GM12872 (cell line): ENCODE data around the gene PRKCZ.

ENCODE experiments used
- CTCF ChIP-seq: IDR thresholded peaks from 3 replicates; pipeline ENCODE4 v1.5.1; 2011; ENCODE audit warnings: low read depth, mild to moderate bottlenecking, low read length, moderate library complexity; ENCODE audit not compliant: insufficient read depth

PRKCZ gene

GRCh38 chr1:2128189-2128901 is 78.1 kb downstream of the PRKCZ start:
- no peak for TF ChIP-seq CTCF

DNA sequence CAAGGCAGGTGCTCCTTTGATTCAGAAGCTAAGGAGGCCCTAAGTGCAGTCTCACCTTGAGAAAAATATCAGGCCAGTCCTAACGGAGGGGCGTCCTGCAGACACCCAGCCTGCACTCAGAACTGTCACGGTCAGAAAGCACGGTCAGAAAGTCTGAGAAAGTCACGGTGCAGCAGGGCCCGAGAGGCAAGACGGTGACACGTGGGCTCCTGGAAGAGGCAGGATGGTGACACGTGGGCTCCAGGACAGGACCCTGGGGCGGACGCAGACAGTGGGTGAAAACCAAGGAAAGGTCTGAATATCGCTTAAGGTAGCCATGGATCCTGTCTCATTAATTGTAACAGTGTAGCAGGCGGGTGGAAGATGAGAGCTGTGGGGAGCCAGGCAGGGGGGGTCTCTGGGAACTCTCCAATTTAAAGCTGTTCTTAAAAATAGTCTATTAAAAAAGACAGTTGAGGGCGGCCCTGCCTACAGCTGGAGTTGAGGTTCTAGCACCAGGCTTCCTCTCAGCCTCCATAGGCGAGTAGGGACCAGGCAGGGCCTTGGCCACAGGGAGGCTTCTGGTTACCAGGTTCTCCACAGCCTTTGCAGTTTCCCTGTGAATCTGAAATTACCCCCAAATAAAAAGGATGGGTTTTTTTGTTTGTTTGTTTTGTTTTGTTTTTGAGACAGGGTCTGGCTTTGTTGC is 79.2 kb downstream of the PRKCZ start:
- no peak for TF ChIP-seq CTCF

- TF ChIP-seq CTCF: no peak
Observed at GRCh38 chr1:2130156-2130555, 79.9 kb downstream of the PRKCZ start.

DNA sequence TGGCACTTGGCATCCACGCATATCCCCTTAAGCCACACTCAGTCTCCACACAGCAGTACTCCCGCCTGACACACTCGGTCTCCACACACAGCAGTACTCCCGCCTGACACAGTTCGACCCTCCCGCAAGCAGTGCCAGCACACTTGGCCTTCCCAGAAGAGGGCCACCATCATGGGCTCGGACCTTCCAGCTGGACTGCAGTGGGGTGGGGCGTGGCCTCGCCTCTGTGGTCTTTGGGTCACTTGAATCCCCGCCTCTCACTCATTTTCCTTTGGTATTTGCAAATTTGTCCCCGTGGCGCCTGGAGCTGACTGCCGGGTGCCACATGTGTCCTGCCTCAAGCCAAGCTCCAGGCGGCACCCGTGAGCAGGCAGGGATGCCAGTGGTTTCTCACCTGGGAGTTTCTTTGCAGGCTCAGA is 80.7 kb downstream of the PRKCZ start:
- TF ChIP-seq CTCF: no peak

DNA sequence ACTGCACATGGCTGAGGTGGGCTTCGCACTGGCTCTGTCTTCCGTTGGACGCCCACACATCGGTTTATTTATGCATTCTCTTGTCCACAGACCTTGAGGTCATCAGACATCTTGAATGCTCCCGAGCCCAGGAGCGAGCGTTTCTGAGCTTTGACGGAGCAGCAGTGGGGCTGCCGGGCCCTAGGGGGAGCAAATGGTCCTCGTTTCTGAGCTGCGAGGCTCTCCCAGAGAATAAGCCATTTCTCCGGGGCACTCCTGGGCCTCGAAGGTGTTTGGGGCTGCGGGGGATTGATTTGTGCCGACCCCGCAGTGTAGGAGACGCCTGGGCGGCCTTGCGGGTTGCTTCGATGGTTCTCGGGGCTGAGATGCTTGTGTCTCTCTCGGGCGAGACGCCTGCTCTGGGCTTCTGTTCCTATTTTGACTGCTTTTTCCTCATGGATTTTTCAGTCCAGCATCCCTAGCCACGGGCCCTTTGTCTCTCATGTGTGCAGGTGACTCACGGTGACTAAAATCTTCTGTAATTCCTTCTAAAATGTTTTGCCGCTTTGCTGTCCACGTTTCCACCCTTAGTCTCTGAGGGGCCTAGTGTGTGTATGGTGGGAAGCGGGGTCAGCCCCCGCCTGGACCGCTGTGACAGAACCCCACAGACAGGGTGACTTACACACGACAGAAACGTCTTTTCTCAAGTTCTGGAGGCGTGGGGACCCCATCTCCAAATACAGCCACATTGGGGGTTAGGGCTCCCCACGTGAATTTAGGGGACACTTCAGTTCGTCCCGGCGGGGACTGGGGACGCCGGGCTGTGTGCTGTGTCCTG is 82.2 kb downstream of the PRKCZ start:
- peak; percentile 26; the same call in 1 of the 3 replicates for TF ChIP-seq CTCF

DNA sequence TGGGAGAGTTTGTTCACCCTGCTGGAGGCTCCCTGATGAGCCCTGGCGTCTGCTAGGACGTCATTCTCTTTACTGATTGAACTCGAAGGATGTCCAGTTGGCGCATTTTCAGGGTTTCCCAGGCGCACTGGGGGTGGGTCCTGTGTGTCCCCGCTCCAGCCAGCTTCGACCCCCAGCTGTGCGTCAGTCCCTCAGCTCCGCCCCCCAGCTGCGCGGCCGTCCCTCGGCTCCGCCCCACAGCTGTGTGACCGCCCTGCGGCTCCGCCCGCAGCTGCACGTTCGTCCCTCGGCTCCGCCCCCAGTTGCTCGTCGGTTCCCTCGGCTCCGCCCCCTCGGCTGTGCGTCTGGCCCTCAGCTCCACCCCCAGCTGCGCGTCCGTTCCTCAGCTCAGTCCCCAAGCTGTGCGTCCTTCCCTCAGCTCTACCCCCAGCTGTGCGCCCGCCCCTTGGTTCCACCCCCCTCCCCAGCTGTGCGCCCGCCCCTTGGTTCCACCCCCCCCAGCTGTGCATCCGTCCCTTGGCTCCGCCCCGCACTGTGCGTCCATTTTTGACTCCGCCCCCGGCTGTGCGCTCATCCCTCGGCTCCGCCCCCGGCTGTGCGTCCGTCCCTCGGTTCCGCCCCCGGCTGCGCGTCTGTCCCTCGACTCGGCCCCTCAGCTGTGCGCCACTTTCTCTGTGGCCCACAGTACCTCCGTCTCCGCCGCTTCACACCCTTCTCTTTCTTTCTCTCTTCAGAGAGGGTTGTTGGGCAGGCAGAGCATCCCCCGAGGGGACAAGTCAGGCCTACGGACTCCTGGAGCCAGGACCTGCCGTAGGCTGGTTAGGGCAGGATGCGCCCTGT is 83.0 kb downstream of the PRKCZ start:
- TF ChIP-seq CTCF: no peak
